GM18502 (cell line): ENCODE measurements around the gene C6orf89.

Source experiments
- ATAC-seq: cut with Tn5 transposase; IDR thresholded peaks from one replicate; pipeline ENCODE4 v1.9.1; 2021; ENCODE audit warnings: mild to moderate bottlenecking; ENCODE audit not compliant: unreplicated experiment, poor library complexity

C6orf89 gene

GRCh38 chr6:36885461-36886401 is at the start of gene C6orf89:
TSS of gene C6orf89 (plus strand) at chr6:36885952. CDS start at chr6:36899445, 13,493 bp downstream.
- peak; percentile 97 for ATAC-seq

GRCh38 chr6:36836111-36837021 is 49.4 kb upstream of the C6orf89 start:
- ATAC-seq, result no peak

- ATAC-seq, result no peak
Observed at GRCh38 chr6:36837022-36837339, 48.8 kb upstream of the C6orf89 start.

GRCh38 chr6:36837686-36838085 is 48.1 kb upstream of the C6orf89 start:
- ATAC-seq, result no peak

GRCh38 chr6:36838896-36839748 is 46.6 kb upstream of the C6orf89 start, which contains the start of gene CPNE5:
TSS of gene CPNE5 (minus strand) at chr6:36839444. CDS start at chr6:36839377, 67 bp downstream.
- no peak for ATAC-seq

- ATAC-seq, result no peak
Observed at GRCh38 chr6:36839749-36840431, 45.9 kb upstream of the C6orf89 start.

- ATAC-seq, result no peak
Observed at GRCh38 chr6:36840432-36841403, 45.0 kb upstream of the C6orf89 start.

GRCh38 chr6:36841756-36842155 is 44.0 kb upstream of the C6orf89 start:
- ATAC-seq, result no peak

- ATAC-seq, result no peak
Observed at GRCh38 chr6:36843170-36843569, 42.6 kb upstream of the C6orf89 start.

GRCh38 chr6:36844232-36845170 is 41.3 kb upstream of the C6orf89 start:
- no peak for ATAC-seq

GRCh38 chr6:36845233-36845632 is 40.5 kb upstream of the C6orf89 start:
- ATAC-seq, result no peak

GRCh38 chr6:36847152-36847551 is 38.6 kb upstream of the C6orf89 start:
- no peak for ATAC-seq

GRCh38 chr6:36847991-36848390 is 37.8 kb upstream of the C6orf89 start:
- no peak for ATAC-seq

- ATAC-seq, result no peak
Observed at GRCh38 chr6:36848658-36849441, 36.9 kb upstream of the C6orf89 start.

GRCh38 chr6:36850021-36850420 is 35.7 kb upstream of the C6orf89 start:
- no peak for ATAC-seq

- no peak for ATAC-seq
Observed at GRCh38 chr6:36851149-36851614, 34.6 kb upstream of the C6orf89 start.
